GM19238 (cell line): Measurements from ENCODE around the gene FSHR.
A peak's percentile ranks its signal among the peaks of the same experiment; 100 is the strongest.

ENCODE experiments used
- DNase-seq: peaks from one replicate; pipeline ENCODE4 v3.0.0; 2011; ENCODE audit warnings: low spot score; ENCODE audit not compliant: insufficient read length

Gene FSHR

GRCh38 chr2:48961009-48961408, 193.3 kb downstream of the FSHR start:
- DNase-seq, result no peak

GRCh38 chr2:48954935-48955334, 199.4 kb downstream of the FSHR start:
- DNase-seq, result no peak

- no peak for DNase-seq
Observed at GRCh38 chr2:48954311-48954710, 200.0 kb downstream of the FSHR start.

GRCh38 chr2:48952614-48953013, 201.7 kb downstream of the FSHR start:
- no peak for DNase-seq

GRCh38 chr2:48952143-48952542, 202.2 kb downstream of the FSHR start:
- no peak for DNase-seq

GRCh38 chr2:48948400-48949125, 205.8 kb downstream of the FSHR start:
- DNase-seq, result no peak

- DNase-seq, result peak; percentile 47
Observed at GRCh38 chr2:48946449-48947048, 207.8 kb downstream of the FSHR start.

- DNase-seq, result no peak
Observed at GRCh38 chr2:48944956-48945355, 209.4 kb downstream of the FSHR start.

GRCh38 chr2:48943436-48943835, 210.9 kb downstream of the FSHR start:
- DNase-seq, result no peak

- no peak for DNase-seq
Observed at GRCh38 chr2:48941908-48942307, 212.4 kb downstream of the FSHR start.

- DNase-seq, result no peak
Observed at GRCh38 chr2:48941456-48941855, 212.9 kb downstream of the FSHR start.

- no peak for DNase-seq
Observed at GRCh38 chr2:48940606-48941005, 213.7 kb downstream of the FSHR start.

- DNase-seq, result no peak
Observed at GRCh38 chr2:48939232-48939631, 215.1 kb downstream of the FSHR start.

GRCh38 chr2:48938231-48938630, 216.1 kb downstream of the FSHR start:
- no peak for DNase-seq

GRCh38 chr2:48934807-48935206, 219.5 kb downstream of the FSHR start:
- DNase-seq, result no peak

GRCh38 chr2:48933828-48934497, 220.4 kb downstream of the FSHR start:
- no peak for DNase-seq

- no peak for DNase-seq
Observed at GRCh38 chr2:48932667-48933066, 221.6 kb downstream of the FSHR start.

GRCh38 chr2:48929571-48930301, 224.6 kb downstream of the FSHR start:
- no peak for DNase-seq

- no peak for DNase-seq
Observed at GRCh38 chr2:48927355-48927754, 227.0 kb downstream of the FSHR start.

GRCh38 chr2:48915884-48916283, 238.4 kb downstream of the FSHR start:
- DNase-seq, result no peak

- no peak for DNase-seq
Observed at GRCh38 chr2:48915227-48915626, 239.1 kb downstream of the FSHR start.

- no peak for DNase-seq
Observed at GRCh38 chr2:48914477-48915089, 239.7 kb downstream of the FSHR start.
